Lower leg skin (tissue), 3 donors: ENCODE measurements around the gene STX16.

Experiments used
- CTCF ChIP-seq, 3 donors: fragments of 450-650 bp; IDR thresholded peaks; one replicate each; pipeline ENCODE4 v1.5.1; 2016; ENCODE audit warnings: antibody characterized with exemption in 3 of 3, mild to moderate bottlenecking in 3 of 3, moderate library complexity in 2 of 3
- POLR2A ChIP-seq, 2 donors: fragments of 450-650 bp; IDR thresholded peaks; one replicate each; pipeline ENCODE4 v1.6.1; 2016 to 2017; ENCODE audit warnings: antibody characterized with exemption in 2 of 2, mild to moderate bottlenecking in 1 of 2, moderate library complexity in 1 of 2

GRCh38 chr20:58702859-58703648 is 52.0 kb downstream of the STX16 start:
- TF ChIP-seq CTCF (IDR thresholded peaks at IDR 0.05) (no peak), POLR2A (IDR thresholded peaks at IDR 0.05) (no peak)
